A549 (cell line): Measurements from ENCODE around the gene HRH1. TPM values are rescaled to one million over a fixed set of nuclear protein-coding genes. Genes with fewer than 3 reads are reported as not detected.

Experiments used
- ATAC-seq, 2 experiments: fragments of 200-7000 bp in 1 of 2; fragments of >200 bp in 1 of 2; cut with Nextera tagmentation in 1 of 2; cut with Tn5 transposase in 1 of 2; 3 replicates each; pipeline versions ENCODE4 v1.8.0 to v1.9.1; 2018 to 2020; ENCODE audit warnings: mild to moderate bottlenecking in 1 of 2, moderate library complexity in 1 of 2
- CTCF ChIA-PET: fragments of 300-600 bp; sonication (Branson Sonifier 250); formaldehyde crosslinking; extraction: SDS; loops from one replicate; lab custom pipeline; 2021; ENCODE audit warnings: antibody characterized with exemption, inconsistent platforms; lab: Yijun Ruan, JAX
- POLR2A ChIA-PET: fragments of 350-600 bp; formaldehyde crosslinking; extraction: SDS; loops from one replicate; lab custom pipeline; 2021; ENCODE audit warnings: antibody characterized with exemption, inconsistent platforms; lab: Yijun Ruan, JAX
- DNase-seq, 2 experiments: peaks; one replicate each; pipeline versions ENCODE4 v3.0.0 to v3.0.0-alpha.2; 2011 to 2016; ENCODE audit warnings: low read depth in 1 of 2, low spot score in 1 of 2
- FAIRE-seq: peaks from 2 replicates; lab custom pipeline; 2011; peaks lifted over from hg19 to GRCh38; lab: Jason Lieb, UNC
- H3K27ac ChIP-seq, 2 experiments: fragments of >200 bp; sonication (Bioruptor Twin); formaldehyde crosslinking; 3 replicates each; pipeline ENCODE4 v1.5.1; 2016 to 2017
- H3K4me1 ChIP-seq: fragments of >200 bp; sonication (Bioruptor Twin); formaldehyde crosslinking; 3 replicates; pipeline ENCODE4 v1.6.1; 2016
- H3K4me2 ChIP-seq: fragments of >200 bp; sonication (Bioruptor Twin); formaldehyde crosslinking; 3 replicates; pipeline ENCODE4 v1.6.1; 2016
- H3K4me3 ChIP-seq: fragments of >200 bp; sonication (Bioruptor Twin); formaldehyde crosslinking; 3 replicates; pipeline ENCODE4 v1.5.1; 2016
- H3K9me3 ChIP-seq: fragments of >200 bp; sonication (Bioruptor Twin); formaldehyde crosslinking; 3 replicates; pipeline ENCODE4 v1.6.1; 2016
- CHD4 ChIP-seq: fragments of 200-600 bp; sonication (generic); IDR thresholded peaks from 2 replicates; pipeline ENCODE4 v1.6.1; 2016; ENCODE audit warnings: antibody characterized with exemption, mild to moderate bottlenecking, borderline replicate concordance
- EHMT2 ChIP-seq: fragments of 200-600 bp; sonication (generic); IDR thresholded peaks from 2 replicates; pipeline ENCODE4 v1.6.1; 2016; ENCODE audit warnings: antibody characterized with exemption, low read depth, mild to moderate bottlenecking, moderate library complexity
- EP300 ChIP-seq, 2 experiments: fragments of >200 bp; sonication (Bioruptor Twin); formaldehyde crosslinking; IDR thresholded peaks; 2 replicates in 1 of 2; 3 replicates in 1 of 2; pipeline ENCODE4 v1.6.1; 2016 to 2017
- ESRRA ChIP-seq: fragments of 150-350 bp; IDR thresholded peaks from 2 replicates; pipeline ENCODE4 v1.6.1; 2014; ENCODE audit warnings: mild to moderate bottlenecking, low read length, borderline replicate concordance
- FOSL2 ChIP-seq, 2 experiments: fragments of 450-650 bp in 1 of 2; fragments of >200 bp in 1 of 2; sonication (Bioruptor Twin) in 1 of 2; formaldehyde crosslinking; IDR thresholded peaks; 2 replicates each; pipeline versions ENCODE4 v1.5.0 to v1.6.1; 2016 to 2020; ENCODE audit warnings: mild to moderate bottlenecking in 1 of 2, moderate library complexity in 1 of 2
- HEYL ChIP-seq: fragments of 250-450 bp; sonication (Bioruptor Pico); IDR thresholded peaks from 2 replicates; pipeline ENCODE4 v1.8.0; 2021; ENCODE audit warnings: mild to moderate bottlenecking, moderate library complexity
- JUN ChIP-seq, 2 experiments: fragments of >200 bp; sonication (Bioruptor Twin); formaldehyde crosslinking; IDR thresholded peaks; 2 replicates in 1 of 2; 3 replicates in 1 of 2; pipeline ENCODE4 v1.6.1; 2016 to 2017
- KDM1A ChIP-seq: fragments of 200-600 bp; sonication (generic); IDR thresholded peaks from 2 replicates; pipeline ENCODE4 v1.6.1; 2016; ENCODE audit warnings: low read depth, mild to moderate bottlenecking
- KDM5A ChIP-seq: fragments of 200-600 bp; sonication (generic); IDR thresholded peaks from 2 replicates; pipeline ENCODE4 v1.6.1; 2016; ENCODE audit warnings: antibody characterized with exemption, mild to moderate bottlenecking
- MAFK ChIP-seq: fragments of 450-650 bp; IDR thresholded peaks from 2 replicates; pipeline ENCODE4 v1.6.1; 2014; ENCODE audit not compliant: partially characterized antibody
- NFE2L2 ChIP-seq: fragments of 150-350 bp; conservative IDR thresholded peaks from 2 replicates; pipeline ENCODE4 v1.6.1; 2014; ENCODE audit warnings: low read length
- PHF8 ChIP-seq: fragments of 200-600 bp; sonication (generic); IDR thresholded peaks from 2 replicates; pipeline ENCODE4 v1.6.1; 2016; ENCODE audit warnings: low read depth, mild to moderate bottlenecking, antibody characterized with exemption, moderate library complexity, borderline replicate concordance
- POLR2A ChIP-seq: IDR thresholded peaks from 2 replicates; pipeline ENCODE4 v1.6.1; 2012; ENCODE audit warnings: mild to moderate bottlenecking, low read length
- TFCP2L1 ChIP-seq: fragments of 250-450 bp; sonication (Bioruptor Pico); IDR thresholded peaks from 2 replicates; pipeline ENCODE4 v1.5.0; 2021; ENCODE audit warnings: mild to moderate bottlenecking
- TP53 ChIP-seq: fragments of 250-450 bp; sonication (Bioruptor Pico); IDR thresholded peaks from 2 replicates; pipeline ENCODE4 v1.5.0; 2021; ENCODE audit warnings: mild to moderate bottlenecking, moderate library complexity
- ZNF302 ChIP-seq: fragments of 250-450 bp; sonication (Bioruptor Pico); IDR thresholded peaks from 2 replicates; pipeline ENCODE4 v1.9.0; 2021; ENCODE audit warnings: inconsistent platforms, mild to moderate bottlenecking, moderate library complexity
- WGBS: methylation state at CpG from one replicate; pipeline ENCODE4 v1.1.6; 2017; ENCODE audit errors: missing lambda C conversion rate; 5-methylcytosine and 5-hydroxymethylcytosine counted together
- polyA plus RNA-seq, 4 experiments: library from polyadenylated mRNA; depleted of rRNA in 3 of 4; stranded (reverse); fragments of >200 nt; fragmentation: RNase III in 1 of 4; extraction: RNeasy Plus Mini Kit Qiagen cat#74134 plus additional on column Dnase treatment in 1 of 4; gene quantifications; 2 replicates in 3 of 4; 3 replicates in 1 of 4; pipeline ENCODE4 v1.2.3, GENCODE V29; 2011 to 2017
- TF ChIP-seq, protein P1 (sequence below): fragments of >200 bp; sonication (Bioruptor Twin); formaldehyde crosslinking; IDR thresholded peaks from 2 replicates; pipeline ENCODE4 v1.6.1; 2016
- TF ChIP-seq, protein P2 (sequence below): fragments of 200-600 bp; sonication (generic); IDR thresholded peaks from 2 replicates; pipeline ENCODE4 v1.6.1; 2016; ENCODE audit warnings: antibody characterized with exemption, mild to moderate bottlenecking, moderate library complexity
- TF ChIP-seq, protein P3 (sequence below): fragments of 250-450 bp; sonication (Bioruptor Pico); IDR thresholded peaks from 2 replicates; pipeline ENCODE4 v1.5.0; 2020; ENCODE audit warnings: low read depth, mild to moderate bottlenecking, moderate library complexity

HRH1 gene
- polyA plus RNA-seq, 2 of the 4 experiments (the other 2 are of a cell fraction), result 4.2 TPM

- WGBS, result 90% methylated on average over 8 of the region's 8 CpGs
- Histone ChIP-seq H3K9me3 (no peaks in the 10 kb centered on the region), H3K4me1 (peaks cover 24% of the 10 kb centered on the region), H3K4me2 (no peak overlapping the region), H3K27ac (peak overlapping the region in 1 of 2 experiments; percentile 78; a peak in 2 of 6 replicates), H3K4me3 (no peak overlapping the region)
- ATAC-seq (no peak), DNase-seq (no peak), FAIRE-seq (no peak)
- CTCF ChIA-PET, result interaction anchor here (0.7 to 10.3 kb wide), 8 partner anchors 9 to 450 kb away, joined by 3 to 74 read pairs (median 5); partner anchors contain the start of gene HRH1
- TF ChIP-seq ZNF302 (CRISPR knock-in tag), result no peak
- no peak for TF ChIP-seq KDM5A
- TF ChIP-seq MAFK, result no peak
- TF ChIP-seq, protein P1, sequence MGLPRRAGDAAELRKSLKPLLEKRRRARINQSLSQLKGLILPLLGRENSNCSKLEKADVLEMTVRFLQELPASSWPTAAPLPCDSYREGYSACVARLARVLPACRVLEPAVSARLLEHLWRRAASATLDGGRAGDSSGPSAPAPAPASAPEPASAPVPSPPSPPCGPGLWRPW, result no peak
- POLR2A ChIA-PET, result no interaction called here
Observed at GRCh38 chr3:11206953-11207352, 52.7 kb downstream of the HRH1 start.

DNA sequence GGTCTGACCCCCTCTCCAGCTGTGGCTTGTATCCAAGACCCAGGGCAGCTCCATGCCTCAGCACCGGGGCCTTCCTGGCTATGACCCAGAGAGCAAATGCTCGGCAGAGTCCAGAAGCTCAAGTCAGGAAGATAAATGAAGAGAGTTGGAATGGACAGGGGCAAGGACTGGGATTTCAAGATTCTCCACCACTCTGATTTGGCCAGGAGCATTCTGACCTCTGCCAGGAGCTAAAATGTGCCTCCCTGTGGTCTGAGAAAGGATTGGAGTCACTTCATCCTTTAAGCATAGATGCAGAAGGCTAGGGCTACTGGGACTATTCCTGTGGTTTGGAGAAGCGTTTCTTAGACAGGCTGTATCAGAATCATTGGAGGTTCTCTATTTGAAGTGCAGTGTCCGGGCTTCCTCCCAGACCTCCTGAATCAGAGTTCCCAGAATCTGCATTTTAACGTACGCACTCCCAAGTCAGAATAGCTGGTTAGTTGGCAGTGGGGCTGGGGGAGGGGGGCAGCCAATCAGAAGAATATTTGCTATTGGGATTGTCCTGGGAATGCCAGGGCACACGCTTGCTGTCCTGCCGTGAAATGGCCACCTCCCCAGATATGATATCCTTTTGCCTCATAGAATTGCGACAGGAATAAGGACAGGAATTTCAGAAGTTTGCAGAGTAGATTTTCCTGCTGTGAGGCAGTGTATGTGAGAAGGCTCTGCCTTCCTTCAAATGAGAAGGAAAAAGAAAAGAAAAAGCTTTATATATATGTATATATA is 57.4 kb downstream of the HRH1 start:
- H3K4me3 ChIP-seq, result no peak overlapping the region
- 68% methylated on average over 9 of the region's 9 CpGs for WGBS
- ChIA-PET CTCF (interaction anchor here (0.6 to 3.0 kb wide), 10 partner anchors 10 to 192 kb away, joined by 3 to 22 read pairs (median 4); partner anchors contain the start of gene HRH1), POLR2A (interaction anchor here (0.8 kb wide), 1 partner anchor 60 kb away, joined by 3 read pairs; the partner anchor contains the start of gene ATG7)
- peaks cover 39% of the 10 kb centered on the region for H3K4me1 ChIP-seq
- peak overlapping the region; percentile 55 to 69 for H3K27ac ChIP-seq
- TF ChIP-seq MAFK, result no peak
- no peak for TF ChIP-seq TFCP2L1 (CRISPR knock-in tag)
- TF ChIP-seq KDM1A, result no peak
- TF ChIP-seq POLR2A, result no peak
- no peak for TF ChIP-seq NFE2L2
- TF ChIP-seq, protein P2, sequence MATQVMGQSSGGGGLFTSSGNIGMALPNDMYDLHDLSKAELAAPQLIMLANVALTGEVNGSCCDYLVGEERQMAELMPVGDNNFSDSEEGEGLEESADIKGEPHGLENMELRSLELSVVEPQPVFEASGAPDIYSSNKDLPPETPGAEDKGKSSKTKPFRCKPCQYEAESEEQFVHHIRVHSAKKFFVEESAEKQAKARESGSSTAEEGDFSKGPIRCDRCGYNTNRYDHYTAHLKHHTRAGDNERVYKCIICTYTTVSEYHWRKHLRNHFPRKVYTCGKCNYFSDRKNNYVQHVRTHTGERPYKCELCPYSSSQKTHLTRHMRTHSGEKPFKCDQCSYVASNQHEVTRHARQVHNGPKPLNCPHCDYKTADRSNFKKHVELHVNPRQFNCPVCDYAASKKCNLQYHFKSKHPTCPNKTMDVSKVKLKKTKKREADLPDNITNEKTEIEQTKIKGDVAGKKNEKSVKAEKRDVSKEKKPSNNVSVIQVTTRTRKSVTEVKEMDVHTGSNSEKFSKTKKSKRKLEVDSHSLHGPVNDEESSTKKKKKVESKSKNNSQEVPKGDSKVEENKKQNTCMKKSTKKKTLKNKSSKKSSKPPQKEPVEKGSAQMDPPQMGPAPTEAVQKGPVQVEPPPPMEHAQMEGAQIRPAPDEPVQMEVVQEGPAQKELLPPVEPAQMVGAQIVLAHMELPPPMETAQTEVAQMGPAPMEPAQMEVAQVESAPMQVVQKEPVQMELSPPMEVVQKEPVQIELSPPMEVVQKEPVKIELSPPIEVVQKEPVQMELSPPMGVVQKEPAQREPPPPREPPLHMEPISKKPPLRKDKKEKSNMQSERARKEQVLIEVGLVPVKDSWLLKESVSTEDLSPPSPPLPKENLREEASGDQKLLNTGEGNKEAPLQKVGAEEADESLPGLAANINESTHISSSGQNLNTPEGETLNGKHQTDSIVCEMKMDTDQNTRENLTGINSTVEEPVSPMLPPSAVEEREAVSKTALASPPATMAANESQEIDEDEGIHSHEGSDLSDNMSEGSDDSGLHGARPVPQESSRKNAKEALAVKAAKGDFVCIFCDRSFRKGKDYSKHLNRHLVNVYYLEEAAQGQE, result no peak
- TF ChIP-seq PHF8, result no peak
- TF ChIP-seq EP300 (IDR thresholded peaks at IDR 0.05), result no peak
- TF ChIP-seq CHD4, result no peak
- no peak for TF ChIP-seq ESRRA
- no peak for TF ChIP-seq TP53 (CRISPR knock-in tag)
- TF ChIP-seq HEYL (CRISPR knock-in tag), result no peak
- TF ChIP-seq EHMT2, result no peak
- no peak for TF ChIP-seq ZNF302 (CRISPR knock-in tag)
- H3K9me3 ChIP-seq, result no peaks in the 10 kb centered on the region
- ATAC-seq (peak; percentile 69 to 74), DNase-seq (no peak), FAIRE-seq (no peak)
- peak overlapping the region; percentile 66 for H3K4me2 ChIP-seq

DNA sequence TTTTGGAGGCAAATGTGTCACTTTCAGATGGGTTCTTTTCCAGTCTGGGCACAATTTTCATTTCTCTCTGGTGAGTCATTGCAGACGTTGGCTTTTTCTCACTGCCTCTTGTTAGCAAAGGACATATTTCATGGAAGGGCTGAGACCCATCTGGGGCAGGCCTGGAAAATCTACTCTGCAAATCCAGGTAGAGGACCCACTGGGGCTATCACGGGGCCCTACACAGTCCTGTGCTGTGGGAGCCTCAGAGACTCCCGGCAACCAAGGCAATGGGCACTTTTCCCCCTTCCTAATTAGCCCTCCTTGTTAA is 58.0 kb downstream of the HRH1 start:
- ChIA-PET POLR2A (interaction anchor here (0.8 kb wide), 1 partner anchor 60 kb away, joined by 3 read pairs; the partner anchor contains the start of gene ATG7), CTCF (interaction anchor here (0.6 to 3.0 kb wide), 8 partner anchors 10 to 191 kb away, joined by 3 to 22 read pairs (median 5); partner anchors contain the start of gene HRH1)
- DNase-seq (no peak), ATAC-seq (peak; percentile 49 to 50; a peak in 4 of 6 replicates), FAIRE-seq (no peak)
- peaks cover 39% of the 10 kb centered on the region for H3K4me1 ChIP-seq
- H3K27ac ChIP-seq, result peak overlapping the region; percentile 55 to 69
- WGBS, result 58% methylated on average over 3 of the region's 3 CpGs
- no peak overlapping the region for H3K4me3 ChIP-seq
- peak overlapping the region; percentile 66 for H3K4me2 ChIP-seq
- TF ChIP-seq FOSL2 (IDR thresholded peaks at IDR 0.05) (no peak), FOSL2 (CRISPR knock-in tag; IDR thresholded peaks at IDR 0.05) (peak; percentile 36; the same call in 1 of the 2 replicates), JUN (IDR thresholded peaks at IDR 0.05) (no peak), EHMT2 (no peak)
- TF ChIP-seq, protein P3, sequence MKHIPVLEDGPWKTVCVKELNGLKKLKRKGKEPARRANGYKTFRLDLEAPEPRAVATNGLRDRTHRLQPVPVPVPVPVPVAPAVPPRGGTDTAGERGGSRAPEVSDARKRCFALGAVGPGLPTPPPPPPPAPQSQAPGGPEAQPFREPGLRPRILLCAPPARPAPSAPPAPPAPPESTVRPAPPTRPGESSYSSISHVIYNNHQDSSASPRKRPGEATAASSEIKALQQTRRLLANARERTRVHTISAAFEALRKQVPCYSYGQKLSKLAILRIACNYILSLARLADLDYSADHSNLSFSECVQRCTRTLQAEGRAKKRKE, result no peak
- no peaks in the 10 kb centered on the region for H3K9me3 ChIP-seq
